Head of caudate nucleus (tissue), 42 donors: Measurements from ENCODE around the gene CDHR2.

Source experiments
- DNase-seq, 42 donors: peaks; one replicate each; pipeline versions ENCODE4 v3.0.0 to v3.0.0-alpha.2; 2020 to 2021; ENCODE audit warnings: mixed read lengths in 7 of 42
- intact Hi-C: fragments of 100-400 bp; cut with DNase I; formaldehyde crosslinking; loops from one replicate; pipeline ENCODE4 v1.15.0; 2022

The CDHR2 gene

GRCh38 chr5:176606032-176606431 is 56.9 kb downstream of the CDHR2 start:
- no peak for DNase-seq

GRCh38 chr5:176606875-176607274 is 57.7 kb downstream of the CDHR2 start:
- intact Hi-C loops = no loop called here
- no peak for DNase-seq

More at GRCh38 chr5:176606032-176606431, 56.9 kb downstream of the CDHR2 start:
- intact Hi-C loops = no loop called here

DNA sequence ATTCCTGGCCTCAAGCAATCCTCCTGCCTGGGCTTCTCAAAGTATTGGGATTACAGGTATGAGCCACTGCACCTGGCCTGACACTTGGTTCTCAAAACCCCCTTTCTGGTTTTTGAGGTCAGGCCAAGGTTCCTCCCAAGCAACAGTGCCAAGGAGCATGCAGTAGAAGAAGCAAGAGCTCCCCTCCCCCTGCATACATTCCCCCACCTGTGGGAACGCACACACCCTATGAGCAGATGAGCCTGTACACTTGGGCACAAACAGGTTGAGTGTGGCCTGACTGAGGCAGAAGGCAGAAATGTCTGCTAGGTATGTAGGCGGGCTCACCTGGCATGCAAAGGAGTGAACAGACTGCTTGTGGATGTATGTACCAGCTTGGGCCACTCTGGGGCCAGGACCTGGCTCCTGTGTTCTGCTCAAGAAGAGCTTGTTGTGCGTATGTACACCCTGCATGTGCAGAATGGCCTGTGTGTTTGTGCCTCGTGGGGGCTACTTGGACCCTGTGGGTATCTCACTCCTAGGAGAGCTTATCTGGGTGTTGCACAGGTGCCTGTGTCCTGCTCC is 59.1 kb downstream of the CDHR2 start:
- intact Hi-C loops = no loop called here
- DNase-seq = no peak

GRCh38 chr5:176608937-176609723 is 60.0 kb downstream of the CDHR2 start:
- intact Hi-C loops = no loop called here
- DNase-seq = peak in 20 of 42 donors; percentile 14 to 65 (median 40)

GRCh38 chr5:176609724-176610434 is 60.7 kb downstream of the CDHR2 start, which contains the start of gene GPRIN1:
GPRIN1 (minus strand) TSS chr5:176610156; CDS start chr5:176599834, 10,322 bp downstream.
- DNase-seq = peak in 36 of 42 donors; percentile 28 to 86 (median 62)
- intact Hi-C loops = no loop called here

DNA sequence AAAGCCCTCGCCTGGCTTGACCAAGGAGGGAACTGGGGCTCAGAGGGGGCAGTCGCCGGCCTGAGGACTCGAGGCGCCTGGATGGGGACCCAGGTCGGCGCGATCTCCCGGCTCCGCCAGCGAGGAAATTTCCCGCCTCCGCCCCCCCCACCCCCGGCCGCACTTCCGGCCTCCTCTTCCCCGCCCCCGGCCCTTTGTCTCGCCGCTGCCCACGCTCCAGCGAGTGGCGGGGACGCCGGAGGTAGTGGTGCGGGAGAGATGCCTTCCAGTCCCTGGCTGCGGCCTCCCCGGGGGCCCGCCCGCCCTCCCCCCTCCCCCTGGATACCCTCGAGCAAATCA is 61.3 kb downstream of the CDHR2 start:
- intact Hi-C loops = no loop called here
- DNase-seq = no peak

DNA sequence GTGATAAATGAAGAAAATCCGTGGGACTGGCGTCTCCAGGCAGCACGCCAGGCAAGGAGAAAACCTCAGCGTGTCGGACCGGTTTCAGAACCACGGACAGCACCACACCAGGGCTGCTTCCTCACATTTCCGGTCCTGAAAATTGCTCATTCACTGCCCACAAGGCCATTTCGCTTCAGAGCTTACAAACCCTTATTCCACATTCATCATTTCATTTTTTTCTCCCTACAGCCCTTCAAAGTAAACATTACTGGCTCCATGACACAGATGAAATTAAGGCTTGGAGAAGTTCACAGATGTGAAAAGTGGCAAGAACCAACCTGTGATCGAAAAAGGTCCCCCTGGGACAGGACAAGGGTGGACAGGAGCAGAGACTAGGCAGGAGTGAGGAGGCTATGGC is 62.3 kb downstream of the CDHR2 start:
- peak in 37 of 42 donors; percentile 23 to 84 (median 54) for DNase-seq
- intact Hi-C loops = no loop called here

GRCh38 chr5:176612008-176612407 is 62.9 kb downstream of the CDHR2 start:
- DNase-seq = no peak
- intact Hi-C loops = no loop called here

DNA sequence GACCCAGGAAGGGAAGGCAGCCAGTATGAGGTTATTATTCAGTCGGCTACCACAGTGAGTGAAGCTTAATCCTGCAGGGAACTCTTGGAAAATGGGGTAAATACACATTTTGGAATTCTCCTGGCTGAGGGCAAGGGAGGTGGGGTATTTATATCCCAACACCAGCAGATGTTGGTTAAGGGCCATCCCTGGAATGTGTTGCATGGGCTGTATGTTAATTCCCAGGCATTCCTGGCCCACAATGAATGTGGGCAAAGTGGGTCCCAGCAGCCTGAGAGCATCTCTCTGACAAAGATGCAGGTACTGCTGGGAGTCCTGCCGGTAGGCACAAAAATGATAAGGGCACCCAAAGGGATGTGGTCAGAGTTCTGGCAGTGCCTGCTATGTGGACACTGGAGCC is 63.7 kb downstream of the CDHR2 start:
- no peak for DNase-seq
- intact Hi-C loops = no loop called here

GRCh38 chr5:176614805-176615478 is 65.8 kb downstream of the CDHR2 start:
- intact Hi-C loops = no loop called here

DNA sequence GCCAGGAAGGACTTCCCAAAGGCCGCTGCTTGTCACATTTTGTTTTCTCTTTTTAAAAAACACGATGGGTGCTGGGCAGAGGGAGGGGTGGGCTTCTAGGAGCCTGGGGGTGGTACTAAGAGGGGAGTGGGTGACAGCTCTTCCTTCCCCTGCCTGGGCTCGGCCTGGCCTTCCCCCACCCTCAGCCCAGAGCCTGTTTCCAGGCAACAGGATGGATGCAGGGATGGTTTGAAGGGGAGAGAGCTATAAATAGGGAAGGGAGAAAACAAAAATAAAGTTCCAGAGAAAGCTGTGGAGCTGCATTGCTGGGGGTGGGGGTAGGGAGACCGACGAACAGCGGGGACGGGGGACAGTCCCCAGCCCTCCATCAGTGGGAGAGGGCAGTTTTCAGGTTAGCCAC is 67.4 kb downstream of the CDHR2 start:
- no peak for DNase-seq
- intact Hi-C loops = no loop called here

More at GRCh38 chr5:176614805-176615478, 65.8 kb downstream of the CDHR2 start:
- DNase-seq = peak in 1 of 42 donors; percentile 30

DNA sequence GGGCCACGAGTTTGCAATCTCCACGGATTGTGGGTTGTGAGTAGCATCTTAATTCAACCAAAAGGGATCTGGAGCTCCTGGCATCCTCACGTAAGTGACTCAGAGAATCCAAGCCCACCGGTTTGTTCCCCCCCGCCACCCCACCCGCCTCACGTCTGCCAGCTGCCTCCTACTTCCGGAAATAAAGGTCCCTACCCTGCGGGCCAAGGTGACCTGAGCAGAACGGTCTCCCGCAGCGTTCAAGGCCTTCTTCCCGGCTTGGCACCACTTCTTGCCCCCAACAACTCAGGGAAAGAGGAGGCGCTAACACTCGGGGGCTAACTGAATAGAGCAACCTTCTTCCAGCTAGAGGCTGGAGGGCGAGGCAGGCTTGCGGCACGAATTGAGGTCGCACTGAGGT is 69.6 kb downstream of the CDHR2 start:
- no peak for DNase-seq
- intact Hi-C loops = no loop called here

DNA sequence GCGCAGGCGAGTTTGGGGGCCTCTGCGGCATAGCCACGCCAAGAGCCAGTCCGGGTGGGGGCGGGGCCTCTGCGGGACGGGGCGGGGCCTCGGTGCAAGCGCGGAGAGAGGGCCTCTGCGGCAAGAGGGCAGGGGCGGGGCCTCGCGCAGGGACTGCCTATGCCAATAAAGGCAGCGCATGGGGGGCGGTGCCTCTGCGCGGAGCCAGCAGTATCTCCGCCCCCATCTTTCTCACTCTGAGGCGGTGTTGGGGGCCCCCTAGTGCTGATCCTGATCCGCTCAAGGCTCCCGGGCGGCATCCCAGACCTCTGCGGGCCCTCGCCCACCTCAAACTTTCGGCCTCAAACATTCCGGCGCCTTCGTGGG is 70.0 kb downstream of the CDHR2 start:
- intact Hi-C loops = no loop called here
- DNase-seq = peak; percentile 70 to 97 (median 89)

DNA sequence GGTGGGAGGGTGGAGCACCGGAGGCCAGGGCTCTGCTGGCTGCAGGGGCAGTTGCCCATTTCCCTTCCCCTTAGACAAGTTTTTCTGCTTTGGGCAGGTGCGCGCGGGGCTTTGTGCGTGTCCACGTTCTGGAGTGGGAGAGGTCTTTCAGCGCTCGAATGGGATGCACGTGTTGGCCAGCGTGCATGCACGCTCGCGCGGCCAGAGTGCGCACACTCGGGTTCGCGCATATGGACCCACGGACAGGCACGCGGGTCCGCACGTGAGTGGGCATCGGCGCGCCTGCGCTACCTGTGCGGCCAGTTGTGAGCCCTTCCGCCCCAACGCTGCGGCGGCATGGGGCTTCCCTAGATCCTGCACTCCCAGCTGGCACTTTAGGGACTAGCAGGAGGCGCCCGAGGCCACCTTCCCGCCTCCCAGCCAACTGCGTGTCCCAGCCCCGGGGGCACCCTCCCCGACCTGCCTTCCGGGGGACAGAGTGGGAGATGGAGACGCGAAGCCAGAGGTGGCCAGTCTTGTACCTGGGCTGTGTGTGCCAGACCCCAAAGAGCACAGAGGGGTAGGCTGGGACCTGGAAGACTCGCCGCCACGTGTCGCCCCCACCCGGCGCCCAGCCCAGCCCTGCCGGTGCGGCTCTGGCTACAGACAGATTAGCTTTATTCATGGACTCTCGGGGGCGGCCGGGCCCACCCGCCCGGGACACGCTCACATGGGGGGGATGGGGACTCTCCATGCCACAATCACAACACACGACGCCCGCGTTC is 70.6 kb downstream of the CDHR2 start:
- intact Hi-C loops = no loop called here
- DNase-seq = no peak

- intact Hi-C loops = no loop called here
- DNase-seq = no peak
Observed at GRCh38 chr5:176620333-176620981, 71.3 kb downstream of the CDHR2 start.

- intact Hi-C loops = no loop called here
- DNase-seq = peak in 33 of 42 donors; percentile 21 to 77 (median 53)
Observed at GRCh38 chr5:176621661-176622079, 72.5 kb downstream of the CDHR2 start.

GRCh38 chr5:176624142-176624541 is 75.0 kb downstream of the CDHR2 start:
- intact Hi-C loops = no loop called here
- DNase-seq = no peak

DNA sequence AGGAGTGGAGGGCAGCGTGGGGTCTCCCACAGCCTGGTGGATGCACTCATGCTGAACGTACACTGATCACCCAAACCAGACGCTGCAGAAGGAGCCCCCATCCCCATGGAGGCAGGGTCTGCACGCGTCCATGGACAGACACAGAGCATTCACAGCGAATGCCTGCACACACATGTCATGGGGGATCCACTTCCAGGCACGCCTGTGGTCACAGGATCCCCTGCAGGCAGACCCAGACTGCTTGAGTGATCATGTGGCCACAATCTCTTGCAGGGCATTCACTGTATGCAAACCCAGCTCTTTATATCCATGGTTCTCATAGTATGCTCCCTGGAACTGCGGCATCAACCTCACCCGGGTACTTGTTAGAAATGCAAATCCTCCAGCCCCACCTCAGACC is 75.8 kb downstream of the CDHR2 start:
- intact Hi-C loops = no loop called here
- DNase-seq = no peak
